ENCODE results near the gene ARHGAP31.

DNA sequence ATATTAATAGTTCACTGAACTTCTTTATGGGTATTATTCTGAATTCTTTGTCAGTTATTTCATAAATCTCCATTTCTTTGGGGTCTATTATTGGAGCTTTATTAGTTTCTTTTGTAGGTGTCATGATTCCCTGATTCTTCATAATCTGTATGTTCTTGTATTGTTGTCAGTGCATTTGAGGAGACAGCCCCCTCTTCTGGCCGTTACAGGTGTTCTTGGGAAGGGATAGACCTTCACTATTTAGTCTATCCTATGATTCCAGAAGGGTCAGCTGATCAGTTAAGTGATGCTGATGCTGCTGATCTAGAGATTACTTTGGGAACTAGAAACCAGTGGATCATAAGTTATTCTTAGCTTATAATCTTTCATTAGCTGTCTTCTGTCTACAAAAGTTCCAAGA is 134.4 kb downstream of the ARHGAP31 start:
- peak; percentile 77 to 79 for TF ChIP-seq CTCF (conservative IDR thresholded peaks at IDR 0.05; ENCODE audit: low read depth in 2 of 2)
- no peak for TF ChIP-seq CREB1 (CRISPR knock-in tag; IDR thresholded peaks at IDR 0.05; ENCODE audit: low read depth)
- TF ChIP-seq REST (IDR thresholded peaks at IDR 0.05; ENCODE audit: unreplicated experiment): no peak
- no peak for TF ChIP-seq POLR2AphosphoS5 (IDR thresholded peaks at IDR 0.05; ENCODE audit: low read depth)

Measured in GM23338 (cell line).